H1 (cell line): ENCODE results near the gene RRP9. TPM values are rescaled to one million over a fixed set of nuclear protein-coding genes. Genes with fewer than 3 reads are reported as not detected.
A peak's percentile ranks its signal among the peaks of the same experiment; 100 is the strongest.
"Not testable (repeated sequence)": the region's sequence is repeated elsewhere in the genome, so short reads cannot be mapped to it uniquely, and the experiment has no call there.

Source experiments
- CTCF ChIA-PET: fragments of 300-600 bp; sonication (Branson Sonifier 250); formaldehyde crosslinking; loops from one replicate; lab custom pipeline; 2021; ENCODE audit not compliant: partially characterized antibody; lab: Charles Lee
- POLR2A ChIA-PET: fragments of 300-600 bp; sonication (Branson Sonifier 250); formaldehyde crosslinking; loops from one replicate; lab custom pipeline; 2021; ENCODE audit warnings: inconsistent platforms; ENCODE audit not compliant: partially characterized antibody; lab: Charles Lee
- DNase-seq, 2 experiments: peaks; one replicate each; pipeline versions ENCODE4 v3.0.0 to v3.0.0-alpha.2; 2010 to 2022; ENCODE audit warnings: low spot score in 2 of 2, low read depth in 1 of 2, mixed read lengths in 1 of 2
- FAIRE-seq: peaks from 2 replicates; lab custom pipeline; 2011; peaks lifted over from hg19 to GRCh38; lab: Jason Lieb, UNC
- H2AFZ ChIP-seq: 2 replicates; pipeline ENCODE4 v1.8.1; 2012; ENCODE audit warnings: low read length, inconsistent platforms
- H2AK5ac ChIP-seq: 2 replicates; pipeline ENCODE4 v1.6.1; 2013; ENCODE audit warnings: low read depth, low read length
- H2BK120ac ChIP-seq: replicated peaks from 2 replicates; pipeline ENCODE3; 2013; ENCODE audit warnings: low read depth, low read length, inconsistent platforms
- H2BK12ac ChIP-seq: 2 replicates; pipeline ENCODE4 v1.6.1; 2013; ENCODE audit warnings: low read depth, low read length
- H2BK15ac ChIP-seq: 2 replicates; pipeline ENCODE4 v1.6.1; 2013; ENCODE audit warnings: low read length
- H2BK20ac ChIP-seq: 2 replicates; pipeline ENCODE4 v1.6.1; 2013; ENCODE audit warnings: low read length
- H2BK5ac ChIP-seq: 2 replicates; pipeline ENCODE4 v1.6.1; 2013; ENCODE audit warnings: low read depth, low read length
- H3K14ac ChIP-seq: 2 replicates; pipeline ENCODE4 v1.6.1; 2013; ENCODE audit warnings: inconsistent platforms; ENCODE audit not compliant: insufficient read length
- H3K18ac ChIP-seq: 2 replicates; pipeline ENCODE4 v1.6.1; 2013; ENCODE audit warnings: low read length; ENCODE audit errors: extremely low read depth
- H3K23ac ChIP-seq: 2 replicates; pipeline ENCODE4 v1.6.1; 2013; ENCODE audit warnings: inconsistent platforms; ENCODE audit not compliant: insufficient read length
- H3K23me2 ChIP-seq: 2 replicates; pipeline ENCODE4 v1.6.1; 2013; ENCODE audit warnings: low read depth, low read length
- H3K27ac ChIP-seq: 2 replicates; pipeline ENCODE4 v1.6.1; 2011; ENCODE audit warnings: low read depth, low read length, inconsistent platforms
- H3K27me3 ChIP-seq, 4 experiments: replicated peaks in 1 of 4; 1 replicate in 1 of 4; 2 replicates in 3 of 4; pipeline versions ENCODE4 v1.6.1 to v1.8.1; 2011 to 2013; ENCODE audit warnings: low read length in 3 of 4, mild to moderate bottlenecking in 3 of 4, inconsistent platforms in 2 of 4, mixed read lengths in 2 of 4, moderate library complexity in 1 of 4; ENCODE audit not compliant: control insufficient read depth in 3 of 4, insufficient read depth in 3 of 4; ENCODE audit errors: extremely low read depth in 1 of 4
- H3K36me3 ChIP-seq, 4 experiments: 2 replicates each; pipeline versions ENCODE4 v1.6.1 to v1.8.1; 2011 to 2013; ENCODE audit warnings: mild to moderate bottlenecking in 4 of 4, low read length in 3 of 4, moderate library complexity in 2 of 4, control low read depth in 1 of 4, inconsistent platforms in 1 of 4; ENCODE audit not compliant: insufficient read depth in 4 of 4, control insufficient read depth in 2 of 4
- H3K4ac ChIP-seq: replicated peaks from 2 replicates; pipeline ENCODE3; 2013; ENCODE audit warnings: low read length, low read depth, mixed read lengths, inconsistent platforms; ENCODE audit not compliant: insufficient read length
- H3K4me1 ChIP-seq, 4 experiments: replicated peaks in 1 of 4; 1 replicate in 1 of 4; 2 replicates in 3 of 4; pipeline versions ENCODE4 v1.6.1 to v1.8.1; 2011 to 2013; ENCODE audit warnings: low read length in 3 of 4, inconsistent platforms in 2 of 4, mixed read lengths in 1 of 4; ENCODE audit not compliant: insufficient read depth in 4 of 4, control insufficient read depth in 3 of 4
- H3K4me2 ChIP-seq, 2 experiments: 2 replicates each; pipeline versions ENCODE4 v1.6.1 to v1.8.1; 2011 to 2013; ENCODE audit warnings: low read depth in 2 of 2, low read length in 2 of 2, control low read depth in 1 of 2, inconsistent platforms in 1 of 2, mild to moderate bottlenecking in 1 of 2; ENCODE audit not compliant: insufficient read depth in 1 of 2
- H3K4me3 ChIP-seq, 4 experiments: fragments of 200-600, 300-600 bp in 1 of 4; sonication (generic), shearing (Covaris generic), sonication (Bioruptor Twin) in 1 of 4; 2 replicates each; pipeline versions ENCODE4 v1.5.1 to v1.8.1; 2011 to 2016; ENCODE audit warnings: low read length in 4 of 4, low read depth in 3 of 4, control low read depth in 2 of 4, inconsistent platforms in 2 of 4, mild to moderate bottlenecking in 2 of 4, mixed read lengths in 1 of 4, moderate library complexity in 1 of 4; ENCODE audit not compliant: insufficient read depth in 2 of 4; ENCODE audit errors: extremely low read depth in 1 of 4
- H3K56ac ChIP-seq: replicated peaks from 2 replicates; pipeline ENCODE3; 2013; ENCODE audit warnings: low read depth, mild to moderate bottlenecking, mixed read lengths, low read length, inconsistent platforms; ENCODE audit not compliant: insufficient read length
- H3K79me1 ChIP-seq: 2 replicates; pipeline ENCODE4 v1.6.1; 2013; ENCODE audit warnings: low read depth, low read length, control low read depth
- H3K79me2 ChIP-seq, 2 experiments: 2 replicates each; pipeline versions ENCODE4 v1.6.1 to v1.8.1; 2012 to 2013; ENCODE audit warnings: low read length in 2 of 2, mild to moderate bottlenecking in 2 of 2, inconsistent platforms in 1 of 2; ENCODE audit not compliant: insufficient read depth in 2 of 2, control insufficient read depth in 1 of 2
- H3K9ac ChIP-seq, 4 experiments: replicated peaks in 1 of 4; 1 replicate in 1 of 4; 2 replicates in 3 of 4; pipeline versions ENCODE4 v1.6.1 to v1.8.1; 2011 to 2013; ENCODE audit warnings: low read depth in 3 of 4, low read length in 3 of 4, control low read depth in 2 of 4, mild to moderate bottlenecking in 2 of 4, moderate library complexity in 2 of 4, inconsistent platforms in 1 of 4; ENCODE audit errors: extremely low read depth in 1 of 4
- H3K9me3 ChIP-seq, 2 experiments: 2 replicates each; pipeline versions ENCODE4 v1.6.1 to v1.8.1; 2012 to 2013; ENCODE audit warnings: mild to moderate bottlenecking in 2 of 2, moderate library complexity in 2 of 2, control low read depth in 1 of 2, inconsistent platforms in 1 of 2, low read depth in 1 of 2, low read length in 1 of 2, mixed read lengths in 1 of 2; ENCODE audit not compliant: insufficient read depth in 2 of 2
- H4K20me1 ChIP-seq, 2 experiments: replicated peaks in 1 of 2; 2 replicates each; pipeline versions ENCODE3 to v1.8.1; 2011 to 2013; ENCODE audit warnings: inconsistent platforms in 2 of 2, low read length in 2 of 2, mild to moderate bottlenecking in 1 of 2; ENCODE audit not compliant: insufficient read depth in 2 of 2, control insufficient read depth in 1 of 2
- H4K5ac ChIP-seq: 2 replicates; pipeline ENCODE4 v1.6.1; 2013; ENCODE audit warnings: low read length, low read depth, mixed read lengths, inconsistent platforms; ENCODE audit not compliant: insufficient read length
- H4K8ac ChIP-seq: 2 replicates; pipeline ENCODE4 v1.8.0; 2013; ENCODE audit warnings: mild to moderate bottlenecking, moderate library complexity, low read length, inconsistent platforms; ENCODE audit not compliant: insufficient read depth; ENCODE audit errors: extremely low read depth
- H4K91ac ChIP-seq: replicated peaks from 2 replicates; pipeline ENCODE3; 2013; ENCODE audit warnings: low read length, mixed read lengths, inconsistent platforms; ENCODE audit not compliant: insufficient read length
- POLR2AphosphoS5 ChIP-seq: IDR thresholded peaks from 2 replicates; pipeline ENCODE4 v1.6.1; 2011; ENCODE audit warnings: low read depth, low read length
- WGBS, 2 experiments: shearing (Covaris generic) in 1 of 2; methylation state at CpG; one replicate each; pipeline versions ENCODE4 v1.1.6 to v1.1.7; 2013 to 2015; ENCODE audit warnings: low lambda C conversion rate in 2 of 2, mixed read lengths in 2 of 2, inconsistent platforms in 1 of 2, low coverage in 1 of 2, missing lambda C conversion rate in 1 of 2; ENCODE audit not compliant: insufficient replicate concordance in 2 of 2, insufficient coverage in 1 of 2, insufficient read length in 1 of 2; ENCODE audit errors: extremely low coverage in 1 of 2, missing lambda C conversion rate in 1 of 2; 5-methylcytosine and 5-hydroxymethylcytosine counted together
- polyA plus RNA-seq, 7 experiments: library from polyadenylated mRNA; depleted of rRNA in 3 of 7; stranded (reverse) in 5 of 7; unstranded in 2 of 7; fragments of >200 nt in 5 of 7; fragments of 200-250 nt in 2 of 7; gene quantifications; 1 replicate in 5 of 7; 2 replicates in 1 of 7; 4 replicates in 1 of 7; pipeline versions ENCODE4 v1.2.1 to v1.2.3, GENCODE V29; 2011 to 2013; ENCODE audit warnings: missing spikeins in 2 of 7, mixed read lengths in 2 of 7
- total RNA-seq: library from RNA; stranded (reverse); fragmentation: NEBNext Ultra II Directional; extraction: Animal tissue kit (Norgen Biotek cat#: 25700); gene quantifications from 2 replicates; pipeline ENCODE4 v1.2.1, GENCODE V29; 2021

RRP9 gene
- total and polyA plus RNA-seq, 2 of the 8 experiments (the other 6 are each of a cell fraction or from before 2014, with no cell fraction given), result 55.6 to 68.9 TPM

DNA sequence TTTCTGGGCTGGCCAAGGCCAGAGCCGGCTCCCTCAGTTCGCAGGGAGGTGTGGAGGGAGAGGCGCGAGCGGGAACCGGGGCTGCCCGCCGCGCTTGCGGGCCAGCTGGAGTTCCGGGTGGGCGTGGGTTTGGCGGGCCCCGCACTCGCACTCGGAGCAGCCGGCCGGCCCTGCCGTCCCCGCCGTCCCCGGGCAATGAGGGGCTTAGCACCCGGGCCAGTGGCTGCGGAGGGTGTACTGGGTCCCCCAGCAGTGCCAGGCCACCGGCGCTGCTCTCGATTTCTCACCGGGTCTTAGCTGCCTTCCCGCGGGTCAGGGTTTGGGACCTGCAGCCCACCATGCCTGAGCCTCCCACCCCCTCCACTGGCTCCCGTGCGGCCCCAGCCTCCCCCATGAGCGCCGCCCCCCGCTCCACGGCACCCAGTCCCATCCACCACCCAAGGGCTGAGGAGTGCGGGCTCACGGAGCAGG lies 48.8 kb upstream of the RRP9 start:
- POLR2A ChIA-PET, result interaction anchor here (1.0 to 25.9 kb wide), 16 partner anchors 16 to 288 kb away, joined by 3 to 923 read pairs (median 4); partner anchors contain the start of genes ABHD14A, ABHD14B, ACY1 and GPR62
- peaks cover 17 to 39% (median 28%) of the 10 kb centered on the region in 4 experiments for H3K36me3 ChIP-seq
- CTCF ChIA-PET, result interaction anchor here (0.9 to 6.2 kb wide), 10 partner anchors 8 to 138 kb away, joined by 3 to 46 read pairs (median 6); partner anchors contain the start of genes ABHD14A, ABHD14B, ACY1 and DUSP7
- TF ChIP-seq POLR2AphosphoS5, result peak; percentile 29; the same call in 1 of the 2 replicates
- H4K5ac ChIP-seq, H3K4me2 ChIP-seq, H4K91ac ChIP-seq, H3K4me3 ChIP-seq, H2BK120ac ChIP-seq, H3K9me3 ChIP-seq, H4K8ac ChIP-seq, H3K79me1 ChIP-seq, H3K9ac ChIP-seq, H3K23me2 ChIP-seq, H2BK15ac ChIP-seq, H2BK5ac ChIP-seq, H4K20me1 ChIP-seq, H3K23ac ChIP-seq, H2AFZ ChIP-seq, H2BK12ac ChIP-seq, FAIRE-seq, H2AK5ac ChIP-seq, H3K27ac ChIP-seq, H3K18ac ChIP-seq, H3K4ac ChIP-seq, H2BK20ac ChIP-seq, H3K56ac ChIP-seq, H3K27me3 ChIP-seq, H3K14ac ChIP-seq: not testable (repeated sequence)
- WGBS, 2 experiments, result 90% methylated on average over 29 of the region's 38 CpGs; no CpG with 5 or more reads in 1 of the 2 experiments
- peak in 1 of 2 experiments; percentile 63 for DNase-seq
- peaks cover 4 to 17% (median 7%) of the 10 kb centered on the region in 4 experiments; a peak in 5 of 7 replicates for H3K4me1 ChIP-seq
- H3K79me2 ChIP-seq, result peaks cover 0 to 16% of the 10 kb centered on the region in 2 experiments; a peak in 3 of 4 replicates
